ENCODE measurements around the gene ASNSD1.

GRCh38 chr2:189621781-189622180 is 39.5 kb upstream of the ASNSD1 start:
- TF ChIP-seq CTCF (IDR thresholded peaks at IDR 0.05) = no peak
- no peak for TF ChIP-seq POLR2A (IDR thresholded peaks at IDR 0.05)

Data from tibial nerve (tissue), 3 donors.